HK-2 (cell line): Measurements from ENCODE around the gene PHYHIPL.
"Not testable (repeated sequence)": the region's sequence is repeated elsewhere in the genome, so short reads cannot be mapped to it uniquely, and the experiment has no call there.

Experiments used
- DNase-seq: peaks from one replicate; pipeline ENCODE4 v3.0.0-alpha.2; 2018; ENCODE audit not compliant: unreplicated experiment

The PHYHIPL gene

GRCh38 chr10:59206204-59206720, 29.8 kb downstream of the PHYHIPL start:
- DNase-seq: no peak

GRCh38 chr10:59212301-59212798, 35.9 kb downstream of the PHYHIPL start:
- no peak for DNase-seq

GRCh38 chr10:59214160-59214559, 37.7 kb downstream of the PHYHIPL start:
- no peak for DNase-seq

- no peak for DNase-seq
Observed at GRCh38 chr10:59216178-59216869, 39.9 kb downstream of the PHYHIPL start.

GRCh38 chr10:59222788-59223187, 46.3 kb downstream of the PHYHIPL start:
- no peak for DNase-seq

- DNase-seq: not testable (repeated sequence)
Observed at GRCh38 chr10:59223597-59223996, 47.2 kb downstream of the PHYHIPL start.

- DNase-seq: no peak
Observed at GRCh38 chr10:59225211-59225610, 48.8 kb downstream of the PHYHIPL start.

GRCh38 chr10:59227136-59227673, 50.8 kb downstream of the PHYHIPL start:
- DNase-seq: no peak

- no peak for DNase-seq
Observed at GRCh38 chr10:59229441-59229840, 53.0 kb downstream of the PHYHIPL start.

GRCh38 chr10:59234194-59234593, 57.8 kb downstream of the PHYHIPL start:
- DNase-seq: no peak

- no peak for DNase-seq
Observed at GRCh38 chr10:59234816-59235429, 58.5 kb downstream of the PHYHIPL start.

- no peak for DNase-seq
Observed at GRCh38 chr10:59236064-59236697, 59.7 kb downstream of the PHYHIPL start.

GRCh38 chr10:59237775-59238174, 61.3 kb downstream of the PHYHIPL start:
- no peak for DNase-seq

- DNase-seq: not testable (repeated sequence)
Observed at GRCh38 chr10:59239108-59239507, 62.7 kb downstream of the PHYHIPL start.

- no peak for DNase-seq
Observed at GRCh38 chr10:59240582-59241183, 64.2 kb downstream of the PHYHIPL start.

- DNase-seq: no peak
Observed at GRCh38 chr10:59242057-59242456, 65.6 kb downstream of the PHYHIPL start.

GRCh38 chr10:59242991-59243390, 66.5 kb downstream of the PHYHIPL start:
- no peak for DNase-seq

GRCh38 chr10:59243611-59244195, 67.3 kb downstream of the PHYHIPL start:
- DNase-seq: no peak

GRCh38 chr10:59244871-59245270, 68.4 kb downstream of the PHYHIPL start:
- DNase-seq: no peak

GRCh38 chr10:59245686-59246085, 69.2 kb downstream of the PHYHIPL start:
- no peak for DNase-seq

GRCh38 chr10:59252491-59252890, 76.0 kb downstream of the PHYHIPL start:
- no peak for DNase-seq

- no peak for DNase-seq
Observed at GRCh38 chr10:59255463-59255862, 79.0 kb downstream of the PHYHIPL start.
